PC-3 (cell line): ENCODE data around the gene BPIFB3.

Source experiments
- CTCF ChIP-seq: fragments of 300-600 bp; sonication (generic); conservative IDR thresholded peaks from 2 replicates; pipeline ENCODE4 v1.5.1; 2017; ENCODE audit warnings: antibody characterized with exemption, low read depth, mild to moderate bottlenecking, low read length
- EZH2 ChIP-seq: fragments of 300-600 bp; sonication (generic); IDR thresholded peaks from one replicate; pipeline ENCODE4 v1.6.1; 2017; ENCODE audit warnings: antibody characterized with exemption, mild to moderate bottlenecking, low read length; ENCODE audit not compliant: unreplicated experiment
- EZH2phosphoT487 ChIP-seq: fragments of 300-600 bp; sonication (generic); IDR thresholded peaks from 2 replicates; pipeline ENCODE4 v1.6.1; 2018; ENCODE audit warnings: mild to moderate bottlenecking, antibody characterized with exemption, low read length, borderline replicate concordance

GRCh38 chr20:33017542-33017941, 36.2 kb upstream of the BPIFB3 start:
- no peak for TF ChIP-seq CTCF
- no peak for TF ChIP-seq EZH2
- TF ChIP-seq EZH2phosphoT487: no peak
